C4-2B (cell line): ENCODE results near the gene TSC22D1.

ENCODE experiments used
- H3K27ac ChIP-seq: fragments of 450-650 bp; 2 replicates; pipeline ENCODE4 v1.5.1; 2017
- CTCF ChIP-seq: fragments of 450-650 bp; conservative IDR thresholded peaks from 2 replicates; pipeline ENCODE4 v1.5.1; 2017; ENCODE audit warnings: mild to moderate bottlenecking
- ZFX ChIP-seq: fragments of 450-650 bp; IDR thresholded peaks from 2 replicates; pipeline ENCODE4 v1.6.1; 2017

Gene TSC22D1

GRCh38 chr13:44575741-44576350 lies at the start of gene TSC22D1:
Gene TSC22D1, minus strand, starts transcription at chr13:44576330. Its CDS starts 256 bp downstream, at chr13:44576074.
- peak within 1 kb of the TSS; percentile 84 for H3K27ac ChIP-seq
- TF ChIP-seq ZFX (no peak), CTCF (no peak)

DNA sequence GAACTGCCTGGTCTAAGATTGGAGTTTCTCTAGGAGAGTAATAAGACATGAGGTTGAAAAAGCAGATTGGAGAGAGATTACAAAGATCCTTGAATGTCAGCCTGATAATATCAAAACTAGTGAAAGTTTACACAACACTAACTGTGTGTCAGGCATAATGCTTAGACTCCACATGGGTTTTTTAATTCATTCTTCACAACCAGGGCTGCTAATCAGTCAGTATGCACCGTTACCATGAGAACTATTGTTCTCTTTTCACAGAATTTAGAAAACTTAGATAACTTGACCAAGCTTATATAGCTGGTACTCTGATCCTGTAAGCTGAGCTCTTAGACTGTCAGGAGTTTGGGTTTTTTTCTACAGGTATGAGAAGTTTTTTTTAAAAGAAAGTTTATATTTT lies 46.6 kb upstream of the TSC22D1 start:
- TF ChIP-seq ZFX (no peak), CTCF (no peak)
- H3K27ac ChIP-seq, result no peak overlapping the region

- TF ChIP-seq CTCF, result no peak
- no peak for TF ChIP-seq ZFX
Measured at GRCh38 chr13:44622261-44622660, 46.1 kb upstream of the TSC22D1 start.

DNA sequence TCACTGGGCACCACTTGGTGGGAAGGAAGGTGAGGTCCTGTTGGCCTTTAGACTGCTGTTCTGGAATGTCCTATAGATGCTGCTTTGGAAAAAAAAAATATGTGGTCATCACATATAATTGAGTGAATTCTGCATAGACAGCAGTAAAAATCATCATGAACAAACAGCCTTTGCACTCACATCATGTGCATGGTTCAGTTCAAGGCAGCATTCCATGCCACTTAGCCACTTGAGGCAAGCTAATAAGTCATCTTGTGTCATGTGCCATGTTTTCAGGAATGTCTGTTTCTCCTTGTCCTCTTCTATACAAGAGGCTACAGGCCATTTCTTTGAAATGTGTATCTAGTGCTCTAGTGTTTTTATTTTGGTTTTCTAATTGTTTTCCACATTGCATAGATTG lies 43.9 kb upstream of the TSC22D1 start:
- no peak overlapping the region for H3K27ac ChIP-seq
- TF ChIP-seq CTCF, result no peak
- TF ChIP-seq ZFX, result no peak

More at GRCh38 chr13:44622261-44622660, 46.1 kb upstream of the TSC22D1 start:
- H3K27ac ChIP-seq, result no peak overlapping the region

DNA sequence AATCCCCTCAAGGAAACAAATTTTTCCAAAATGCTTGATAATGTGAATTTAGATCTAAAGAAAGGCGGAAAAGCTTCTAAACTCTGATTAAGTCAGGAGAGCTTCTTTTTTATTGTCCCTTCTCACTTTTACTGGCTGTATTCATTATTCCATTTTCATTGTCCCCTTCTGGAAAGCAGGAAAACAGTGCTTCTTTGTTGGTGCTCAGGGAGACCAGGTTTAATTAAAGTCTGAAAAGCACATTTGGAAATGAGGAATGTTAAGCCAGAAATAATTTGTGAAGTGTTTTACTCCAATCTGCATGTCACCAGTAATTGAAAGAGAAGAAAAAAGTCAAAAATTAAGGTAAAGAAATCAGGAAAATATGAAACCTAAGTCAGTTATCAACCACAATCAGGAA lies 43.5 kb upstream of the TSC22D1 start:
- H3K27ac ChIP-seq, result no peak overlapping the region
- no peak for TF ChIP-seq CTCF
- no peak for TF ChIP-seq ZFX

GRCh38 chr13:44618326-44618725 lies 42.2 kb upstream of the TSC22D1 start:
- no peak overlapping the region for H3K27ac ChIP-seq
- TF ChIP-seq ZFX, result no peak
- no peak for TF ChIP-seq CTCF

DNA sequence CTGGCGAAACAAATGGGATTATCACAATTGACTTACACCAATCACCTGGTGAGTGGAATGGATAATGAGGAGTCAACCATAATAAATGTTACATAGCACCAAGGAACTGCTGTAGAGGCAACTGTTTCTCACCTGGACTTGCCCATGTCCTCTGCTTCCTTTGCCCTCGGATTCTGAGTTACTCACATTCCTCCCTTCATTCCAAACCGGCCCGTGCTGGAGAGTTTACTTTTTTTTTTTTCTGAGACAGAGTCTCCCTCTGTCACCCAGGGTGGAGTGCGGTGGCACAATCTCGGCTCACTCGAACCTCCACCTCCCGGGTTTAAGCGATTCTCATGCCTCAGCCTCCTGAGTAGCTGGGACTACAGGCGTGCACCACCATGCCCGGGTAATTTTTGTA lies 41.5 kb upstream of the TSC22D1 start:
- TF ChIP-seq CTCF, result no peak
- TF ChIP-seq ZFX, result no peak
- no peak overlapping the region for H3K27ac ChIP-seq
